Right lobe of liver (tissue), 6 donors: ENCODE results near the gene MRPL20. TPM values are rescaled to one million over a fixed set of nuclear protein-coding genes. Genes with fewer than 3 reads are reported as not detected.
A peak's percentile ranks its signal among the peaks of the same experiment; 100 is the strongest.
"Not testable (repeated sequence)": the region's sequence is repeated elsewhere in the genome, so short reads cannot be mapped to it uniquely, and the experiment has no call there.

ENCODE experiments used
- ATAC-seq, 4 donors: fragments of 200-7000 bp; cut with Tn5 transposase; one replicate each; pipeline ENCODE4 v1.9.1; 2020; ENCODE audit warnings: mild to moderate bottlenecking in 4 of 4, moderate library complexity in 4 of 4
- DNase-seq, 3 donors: peaks; one replicate each; pipeline ENCODE4 v3.0.0-alpha.2; 2020
- H3K27ac ChIP-seq, 3 donors: fragments of 200-600 bp; one replicate each; pipeline ENCODE4 v1.8.0; 2022
- H3K27me3 ChIP-seq, 2 donors: fragments of 200-600 bp; one replicate each; pipeline ENCODE4 v1.8.0; 2022
- H3K36me3 ChIP-seq, 4 donors: fragments of 200-600 bp; sonication (generic) in 1 of 4; one replicate each; pipeline versions ENCODE4 v1.5.1 to v1.8.0; 2017 to 2022; ENCODE audit warnings: control low read depth in 1 of 4
- H3K4me1 ChIP-seq, 4 donors: fragments of 200-600 bp; sonication (generic) in 1 of 4; one replicate each; pipeline versions ENCODE4 v1.5.1 to v1.8.0; 2017 to 2022; ENCODE audit warnings: control low read depth in 1 of 4
- H3K4me3 ChIP-seq, 3 donors: fragments of 200-600 bp; one replicate each; pipeline ENCODE4 v1.8.0; 2022
- H3K9me3 ChIP-seq, 4 donors: fragments of 200-600 bp; sonication (generic) in 1 of 4; one replicate each; pipeline versions ENCODE4 v1.5.1 to v1.8.0; 2017 to 2022; ENCODE audit warnings: control low read depth in 1 of 4
- POLR2A ChIP-seq: fragments of 450-650 bp; IDR thresholded peaks from one replicate; pipeline ENCODE4 v1.6.1; 2017; ENCODE audit warnings: antibody characterized with exemption, mild to moderate bottlenecking
- WGBS: methylation state at CpG from one replicate; pipeline ENCODE4 v1.1.6; 2018; ENCODE audit warnings: low coverage, low lambda C conversion rate; ENCODE audit not compliant: insufficient coverage; ENCODE audit errors: missing lambda C conversion rate; 5-methylcytosine and 5-hydroxymethylcytosine counted together
- intact Hi-C, 2 donors: fragments of 100-400 bp; cut with DNase I; formaldehyde crosslinking; loops; one replicate each; pipeline versions ENCODE4 v1.11.2 to v1.14.1; 2022
- total RNA-seq, 6 experiments: library from RNA; depleted of rRNA in 2 of 6; stranded (reverse); fragments of >200 nt in 2 of 6; fragmentation: NEBNext Ultra II Directional in 3 of 6; extraction: Animal tissue kit (Norgen Biotek cat#: 25700) in 3 of 6; gene quantifications; one replicate each; pipeline versions ENCODE4 v1.1.0 to v1.2.4, GENCODE V29; 2016 to 2023
- TF ChIP-seq, protein P1 (sequence below), 4 donors: fragments of 200-600 bp in 3 of 4; fragments of 450-650 bp in 1 of 4; IDR thresholded peaks; one replicate each; pipeline versions ENCODE4 v1.5.1 to v1.8.0; 2016 to 2022; ENCODE audit warnings: antibody characterized with exemption in 4 of 4, mild to moderate bottlenecking in 2 of 4
- donor health status: DM: no; HTN: yes; CAD: no.
- donor health status: DM: no; HTN: no; CAD: no.
- donor health status: DM: no; HTN: no; CAD: no.
- donor health status: DM: no; HTN: yes; CAD: no.
- donor health status: DM: no; HTN: yes; CAD: no.

Gene MRPL20
- total RNA-seq, 6 experiments from 2014 or later = 44.1 to 91.2 (median 56.5) TPM

- H3K27ac ChIP-seq = no peak overlapping the region
- no peak overlapping the region for H3K4me3 ChIP-seq
- intact Hi-C loops = no loop called here
- no peaks in the 10 kb centered on the region for H3K9me3 ChIP-seq
- no peak for TF ChIP-seq POLR2A
- TF ChIP-seq, protein P1, sequence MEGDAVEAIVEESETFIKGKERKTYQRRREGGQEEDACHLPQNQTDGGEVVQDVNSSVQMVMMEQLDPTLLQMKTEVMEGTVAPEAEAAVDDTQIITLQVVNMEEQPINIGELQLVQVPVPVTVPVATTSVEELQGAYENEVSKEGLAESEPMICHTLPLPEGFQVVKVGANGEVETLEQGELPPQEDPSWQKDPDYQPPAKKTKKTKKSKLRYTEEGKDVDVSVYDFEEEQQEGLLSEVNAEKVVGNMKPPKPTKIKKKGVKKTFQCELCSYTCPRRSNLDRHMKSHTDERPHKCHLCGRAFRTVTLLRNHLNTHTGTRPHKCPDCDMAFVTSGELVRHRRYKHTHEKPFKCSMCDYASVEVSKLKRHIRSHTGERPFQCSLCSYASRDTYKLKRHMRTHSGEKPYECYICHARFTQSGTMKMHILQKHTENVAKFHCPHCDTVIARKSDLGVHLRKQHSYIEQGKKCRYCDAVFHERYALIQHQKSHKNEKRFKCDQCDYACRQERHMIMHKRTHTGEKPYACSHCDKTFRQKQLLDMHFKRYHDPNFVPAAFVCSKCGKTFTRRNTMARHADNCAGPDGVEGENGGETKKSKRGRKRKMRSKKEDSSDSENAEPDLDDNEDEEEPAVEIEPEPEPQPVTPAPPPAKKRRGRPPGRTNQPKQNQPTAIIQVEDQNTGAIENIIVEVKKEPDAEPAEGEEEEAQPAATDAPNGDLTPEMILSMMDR (IDR thresholded peaks at IDR 0.05) = no peak
- no peaks in the 10 kb centered on the region for H3K36me3 ChIP-seq
- DNase-seq (peak in 1 of 3 donors; percentile 28), ATAC-seq (no peak)
- H3K4me1 ChIP-seq = no peaks in the 10 kb centered on the region
- H3K27me3 ChIP-seq = no peaks in the 10 kb centered on the region
- 82% methylated on average over 3 of the region's 13 CpGs for WGBS
These were observed 8.7 kb upstream of the MRPL20 start for GRCh38 chr1:1415751-1416150.

- DNase-seq, ATAC-seq, H3K4me3 ChIP-seq, H3K27me3 ChIP-seq, H3K9me3 ChIP-seq, intact Hi-C loops, H3K4me1 ChIP-seq, H3K36me3 ChIP-seq, H3K27ac ChIP-seq: not testable (repeated sequence)
- WGBS = 87% methylated on average over 11 of the region's 11 CpGs
These were observed 5.3 kb upstream of the MRPL20 start for GRCh38 chr1:1412311-1412902.

GRCh38 chr1:1411626-1412025 lies 4.5 kb upstream of the MRPL20 start:
- WGBS = 88% methylated on average over 6 of the region's 13 CpGs
- intact Hi-C loops = no loop called here
- peaks cover 0 to 10% (median 4%) of the 10 kb centered on the region in 4 donors for H3K4me1 ChIP-seq
- H3K4me3 ChIP-seq = no peak overlapping the region
- no peak for TF ChIP-seq POLR2A
- TF ChIP-seq, protein P1 (IDR thresholded peaks at IDR 0.05) = no peak
- peak in 1 of 3 donors; percentile 49 for DNase-seq
- H3K27me3 ChIP-seq = no peaks in the 10 kb centered on the region
- no peak overlapping the region for H3K27ac ChIP-seq
- no peak for ATAC-seq
- H3K36me3 ChIP-seq = no peaks in the 10 kb centered on the region
- no peaks in the 10 kb centered on the region for H3K9me3 ChIP-seq

DNA sequence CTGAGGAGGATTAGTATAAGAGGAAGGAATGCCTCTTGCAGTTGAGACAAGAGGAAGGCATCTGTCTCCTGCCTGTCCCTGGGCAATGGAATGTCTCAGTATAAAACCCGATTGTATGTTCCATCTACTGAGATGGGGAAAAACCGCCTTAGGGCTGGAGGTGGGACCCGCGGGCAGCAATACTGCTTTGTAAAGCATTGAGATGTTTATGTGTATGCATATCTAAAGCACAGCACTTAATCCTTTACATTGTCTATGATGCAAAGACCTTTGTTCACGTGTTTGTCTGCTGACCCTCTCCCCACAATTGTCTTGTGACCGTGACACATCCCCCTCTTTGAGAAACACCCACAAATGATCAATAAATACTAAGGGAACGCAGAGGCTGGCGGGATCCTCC lies 3.1 kb upstream of the MRPL20 start:
- H3K27me3 ChIP-seq, ATAC-seq, DNase-seq, H3K27ac ChIP-seq, H3K36me3 ChIP-seq, H3K4me3 ChIP-seq, intact Hi-C loops, H3K9me3 ChIP-seq: not testable (repeated sequence)
- H3K4me1 ChIP-seq = peaks cover 0 to 21% (median 11%) of the 10 kb centered on the region in 4 donors
- WGBS = 78% methylated on average over 8 of the region's 8 CpGs

DNA sequence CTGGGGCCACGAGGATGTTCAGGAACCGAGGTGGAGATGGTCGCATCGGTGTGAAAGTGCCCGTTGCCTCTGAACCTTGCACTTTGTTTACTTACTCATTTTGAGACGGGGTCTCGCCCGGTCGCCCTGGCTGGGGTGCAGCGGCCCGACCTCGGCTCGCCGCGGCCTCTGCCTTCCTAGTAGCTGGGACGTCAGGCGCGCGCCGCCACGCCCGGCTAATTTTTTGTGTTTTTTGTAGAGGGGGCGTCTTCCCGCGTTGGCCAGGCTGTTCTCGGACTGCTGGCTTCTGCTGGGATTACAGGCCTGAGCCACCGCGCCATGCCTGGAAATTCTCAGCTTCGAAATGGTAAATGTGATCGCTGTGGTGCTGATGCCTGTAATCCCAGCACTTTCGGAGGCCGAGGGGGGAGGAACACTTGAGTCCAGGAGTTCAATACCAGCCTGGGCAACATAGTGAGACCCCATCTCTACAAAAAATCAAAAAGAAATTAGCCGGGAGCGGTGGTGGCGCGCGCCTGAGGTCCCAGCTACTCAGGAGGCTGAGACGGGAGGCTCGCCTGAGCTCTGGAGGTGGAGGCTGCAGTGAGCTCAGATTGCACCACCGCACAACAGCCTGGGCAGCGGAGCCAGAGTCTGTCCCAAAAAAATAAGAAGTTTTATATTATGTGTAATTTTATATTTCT lies 684 bp upstream of the MRPL20 start:
- Histone ChIP-seq H3K9me3 (no peaks in the 10 kb centered on the region), H3K4me3 (peak overlapping the region; percentile 92 to 100 (median 100)), H3K27me3 (no peaks in the 10 kb centered on the region), H3K27ac (peak overlapping the region; percentile 65 to 82 (median 68)), H3K4me1 (peaks cover 0 to 35% (median 13%) of the 10 kb centered on the region in 4 donors), H3K36me3 (peaks cover 0 to 20% (median 4%) of the 10 kb centered on the region in 4 donors)
- DNase-seq (no peak), ATAC-seq (peak in 3 of 4 donors; percentile 3 to 4 (median 3))
- 3% methylated on average over 11 of the region's 41 CpGs for WGBS
- no peak for TF ChIP-seq POLR2A
- TF ChIP-seq, protein P1 (IDR thresholded peaks at IDR 0.05) = no peak
- intact Hi-C loops = loop anchor here in 1 of 2 donors (5.0 kb wide), 1 partner anchor 35 kb away; no protein-coding TSS in a partner anchor
